Spleen (tissue), 7 donors: ENCODE data around the gene PPP2R3A.

Experiments
- CTCF ChIP-seq, 11 experiments: fragments of 200-600 bp in 7 of 11; fragments of 450-650 bp in 4 of 11; sonication (generic) in 4 of 11; IDR thresholded peaks in 8 of 11; conservative IDR thresholded peaks in 3 of 11; 1 replicate in 7 of 11; 2 replicates in 4 of 11; pipeline versions ENCODE4 v1.4.0 to v1.8.0; 2016 to 2021; ENCODE audit warnings: antibody characterized with exemption in 11 of 11, inconsistent platforms in 4 of 11, mild to moderate bottlenecking in 1 of 11
- POLR2AphosphoS5 ChIP-seq, 3 donors: sonication (generic); formaldehyde crosslinking; IDR thresholded peaks; one replicate each; pipeline ENCODE4 v1.5.1; 2017; ENCODE audit warnings: antibody characterized with exemption in 3 of 3
- donor health status: DM: no; HTN: no; CAD: no; lungs with moderate emphysema.
- donor health status: DM: no; HTN: no; CAD: no.
- donor health status: DM: no; HTN: no; CAD: no.

GRCh38 chr3:135973841-135974240 lies 8.3 kb downstream of the PPP2R3A start:
- TF ChIP-seq CTCF (IDR thresholded peaks at IDR 0.05 in 8 of 11, conservative IDR thresholded peaks at IDR 0.05 in 3 of 11) = no peak
- TF ChIP-seq POLR2AphosphoS5 (IDR thresholded peaks at IDR 0.05) = no peak
